Measurements from ENCODE around the gene SLC51A. TPM values are rescaled to one million over a fixed set of nuclear protein-coding genes. Genes with fewer than 3 reads are reported as not detected.
"Not testable (repeated sequence)": the region's sequence is repeated elsewhere in the genome, so short reads cannot be mapped to it uniquely, and the experiment has no call there.

The SLC51A gene
- not detected for total RNA-seq

DNA sequence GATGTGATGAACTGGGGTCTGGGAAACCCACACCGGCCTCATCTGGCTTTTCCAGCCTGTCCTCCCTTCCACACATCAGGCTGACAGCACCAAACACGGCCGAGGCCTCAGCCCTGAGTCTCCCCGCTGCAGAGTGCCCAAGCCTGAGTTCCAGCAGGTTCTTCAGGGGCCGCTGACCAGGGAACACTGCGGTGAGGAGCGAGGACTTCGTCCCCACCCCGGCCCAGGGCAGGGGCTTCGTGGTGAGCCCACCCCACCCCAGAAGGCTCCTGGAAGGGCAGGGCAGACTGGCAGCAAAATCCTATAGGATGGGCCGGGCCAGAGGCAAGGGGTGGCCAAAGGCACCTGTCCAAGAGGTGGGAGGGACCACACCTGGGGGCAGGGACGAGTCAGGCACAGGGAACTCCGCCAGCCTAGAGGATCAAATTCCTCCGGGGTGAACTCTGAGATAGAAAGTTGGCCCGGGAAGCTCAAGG, at the start of gene SLC51A:
Gene SLC51A, plus strand, starts transcription at position 446 of the 476 bp plus-strand sequence. CDS start 179 bp downstream, outside the sequence.
- peaks cover 15% of the 10 kb centered on the region for H3K4me1 Mint-ChIP-seq
- H3K27ac Mint-ChIP-seq, result peak within 1 kb of the TSS; percentile 38
- H3K27me3 Mint-ChIP-seq, result no peaks in the 10 kb centered on the region
- H3K36me3 Mint-ChIP-seq, result no peaks in the 10 kb centered on the region
- DNase-seq, result no peak
- H3K9me3 Mint-ChIP-seq, result no peaks in the 10 kb centered on the region
- H3K4me3 Mint-ChIP-seq, result no peak within 1 kb of the TSS

DNA sequence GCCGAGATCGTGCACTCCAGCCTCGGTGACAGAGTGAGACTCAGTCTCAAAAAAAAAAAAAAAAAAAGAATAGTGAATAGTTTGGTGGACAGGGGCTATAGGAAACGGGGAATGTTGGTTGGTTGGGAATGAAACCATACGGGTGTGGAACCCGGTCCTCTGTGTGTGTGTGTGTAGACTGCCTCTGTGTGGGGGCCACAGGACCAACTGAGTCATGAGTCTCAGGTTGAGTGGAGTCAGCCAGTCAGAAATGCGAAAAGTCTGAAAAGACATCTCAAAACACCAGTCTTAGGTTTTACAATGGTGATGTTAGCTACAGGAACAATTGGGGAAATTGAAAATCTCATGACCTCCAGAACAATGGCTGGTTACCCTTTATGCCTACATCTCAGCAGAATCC, 49.6 kb upstream of the SLC51A start:
- DNase-seq, result no peak
- H3K27me3 Mint-ChIP-seq, result no peaks in the 10 kb centered on the region

DNA sequence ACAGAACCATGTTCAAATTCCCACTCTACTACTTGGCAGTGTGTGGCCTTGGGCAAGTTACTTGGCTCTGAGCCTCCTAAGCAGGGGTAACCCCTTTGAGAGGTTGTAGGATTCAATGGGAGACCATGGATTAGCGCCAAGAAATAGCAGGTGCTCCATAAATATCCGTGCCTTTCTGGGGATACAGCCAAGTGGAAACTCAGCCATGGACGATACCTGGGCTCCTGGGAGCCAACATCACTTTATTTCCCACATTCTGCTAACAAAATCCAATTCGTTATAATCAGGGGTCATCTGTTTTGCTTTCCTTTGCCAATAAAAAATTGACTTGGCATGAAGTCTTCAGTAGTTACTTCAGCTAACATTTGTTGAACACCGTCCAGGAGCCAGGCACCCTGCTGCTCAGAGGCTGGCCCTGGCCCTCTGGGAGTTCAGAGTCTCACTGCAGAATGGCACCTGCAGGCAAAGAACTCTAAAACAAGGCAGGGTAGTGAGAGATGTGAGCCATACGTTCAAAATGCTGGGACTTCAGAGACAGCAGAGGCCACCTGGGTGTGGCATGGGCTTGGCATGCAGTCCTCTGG, 47.4 kb upstream of the SLC51A start:
- no peak for DNase-seq
- Mint-ChIP-seq H3K36me3 (peaks cover 3% of the 10 kb centered on the region), H3K27me3 (no peaks in the 10 kb centered on the region), H3K4me1 (peaks cover 5% of the 10 kb centered on the region), H3K9me3 (no peaks in the 10 kb centered on the region), H3K4me3 (no peak overlapping the region), H3K27ac (no peak overlapping the region)

More for the DNA sequence above, 49.6 kb upstream of the SLC51A start:
- Mint-ChIP-seq H3K4me3 (no peak overlapping the region), H3K36me3 (peaks cover 3% of the 10 kb centered on the region), H3K9me3 (no peaks in the 10 kb centered on the region), H3K4me1 (peaks cover 5% of the 10 kb centered on the region), H3K27ac (peak overlapping the region; percentile 12)

DNA sequence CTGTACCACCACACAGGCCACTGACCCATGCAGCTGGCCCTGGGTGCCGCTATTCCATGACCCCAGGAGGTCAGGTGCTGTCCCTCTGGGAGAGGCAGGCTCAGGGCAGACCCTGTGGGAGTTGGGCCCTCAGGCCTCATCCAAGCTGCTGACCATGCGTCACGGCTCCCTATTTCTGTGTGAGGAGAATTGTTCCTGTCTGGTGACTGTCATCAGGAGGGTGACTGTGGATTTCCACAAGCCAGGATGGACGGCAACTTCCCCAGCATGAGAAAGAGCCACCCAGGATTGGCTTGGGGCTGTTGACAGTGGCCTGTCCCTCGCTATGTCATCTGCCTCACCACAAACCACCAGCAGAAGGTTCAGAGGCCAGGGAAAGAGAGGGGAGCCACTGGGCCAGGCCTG, 46.5 kb upstream of the SLC51A start:
- no peak overlapping the region for H3K27ac Mint-ChIP-seq
- DNase-seq, result no peak
- H3K36me3 Mint-ChIP-seq, result peaks cover 3% of the 10 kb centered on the region
- H3K4me1 Mint-ChIP-seq, result peaks cover 5% of the 10 kb centered on the region
- no peaks in the 10 kb centered on the region for H3K27me3 Mint-ChIP-seq
- no peak overlapping the region for H3K4me3 Mint-ChIP-seq
- H3K9me3 Mint-ChIP-seq, result no peaks in the 10 kb centered on the region

- H3K9me3 Mint-ChIP-seq, H3K4me3 Mint-ChIP-seq, DNase-seq, H3K27ac Mint-ChIP-seq, H3K36me3 Mint-ChIP-seq, H3K4me1 Mint-ChIP-seq, H3K27me3 Mint-ChIP-seq: not testable (repeated sequence)
These were observed 46.0 kb upstream of the SLC51A start for GRCh38 chr3:196170296-196170695.

DNA sequence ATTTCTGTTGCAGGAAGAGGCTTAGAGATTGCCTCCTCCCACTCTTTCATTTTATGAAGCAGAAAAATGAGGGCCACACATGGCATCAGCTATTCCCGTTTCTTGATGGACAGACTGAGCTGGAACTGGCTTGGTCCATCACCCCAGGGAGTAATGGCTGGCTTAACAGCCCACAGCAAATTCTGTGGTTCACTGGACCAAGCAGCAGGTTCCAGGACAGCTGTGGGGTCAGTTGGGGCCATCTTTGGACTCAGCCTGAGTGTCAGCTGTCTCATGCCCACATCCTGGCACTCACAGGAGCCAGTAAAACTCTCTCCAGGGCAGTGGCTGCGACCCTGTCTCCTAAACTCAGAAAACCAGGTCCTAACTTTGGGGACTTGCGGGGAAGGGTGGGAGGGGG, 41.7 kb upstream of the SLC51A start:
- H3K36me3 Mint-ChIP-seq, result peaks cover 3% of the 10 kb centered on the region
- no peak overlapping the region for H3K4me3 Mint-ChIP-seq
- no peaks in the 10 kb centered on the region for H3K9me3 Mint-ChIP-seq
- H3K4me1 Mint-ChIP-seq, result peaks cover 10% of the 10 kb centered on the region
- no peaks in the 10 kb centered on the region for H3K27me3 Mint-ChIP-seq
- DNase-seq, result no peak
- no peak overlapping the region for H3K27ac Mint-ChIP-seq

GRCh38 chr3:196175116-196175625, 41.2 kb upstream of the SLC51A start:
- Mint-ChIP-seq H3K27me3 (no peaks in the 10 kb centered on the region), H3K27ac (no peak overlapping the region), H3K4me3 (no peak overlapping the region), H3K36me3 (peaks cover 3% of the 10 kb centered on the region), H3K9me3 (no peaks in the 10 kb centered on the region), H3K4me1 (peaks cover 15% of the 10 kb centered on the region)
- DNase-seq, result no peak

- DNase-seq, result no peak
- Mint-ChIP-seq H3K27ac (no peak overlapping the region), H3K36me3 (peaks cover 2% of the 10 kb centered on the region), H3K9me3 (no peaks in the 10 kb centered on the region), H3K4me1 (peaks cover 20% of the 10 kb centered on the region), H3K4me3 (no peak overlapping the region), H3K27me3 (no peaks in the 10 kb centered on the region)
These were observed 40.6 kb upstream of the SLC51A start for GRCh38 chr3:196175722-196176121.

DNA sequence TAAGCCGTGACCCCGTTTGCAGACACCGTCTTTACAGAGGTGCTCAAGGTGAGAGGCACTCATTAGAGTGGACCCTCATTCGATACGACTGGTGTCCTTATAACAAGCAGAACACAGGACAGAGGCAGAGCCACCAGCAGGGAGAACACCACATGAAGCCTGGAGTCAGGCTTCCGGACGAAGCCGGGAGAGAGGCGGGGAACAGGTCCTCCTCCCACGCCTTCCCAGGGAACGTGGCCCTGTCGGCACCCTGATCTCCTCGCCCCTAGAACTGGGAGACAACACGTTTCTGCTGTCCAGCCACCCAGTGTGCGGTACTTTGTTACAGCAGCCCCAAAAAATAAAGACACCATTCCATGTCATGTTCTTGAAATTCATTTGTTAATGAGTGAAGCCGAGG, 38.8 kb upstream of the SLC51A start:
- Mint-ChIP-seq H3K27ac (no peak overlapping the region), H3K27me3 (no peaks in the 10 kb centered on the region), H3K4me1 (peaks cover 32% of the 10 kb centered on the region), H3K36me3 (no peaks in the 10 kb centered on the region), H3K9me3 (no peaks in the 10 kb centered on the region), H3K4me3 (no peak overlapping the region)
- DNase-seq, result no peak

- peak overlapping the region; percentile 31 for H3K27ac Mint-ChIP-seq
- no peak overlapping the region for H3K4me3 Mint-ChIP-seq
These were observed 38.4 kb upstream of the SLC51A start for GRCh38 chr3:196177967-196178366.

GRCh38 chr3:196178993-196179379, 37.3 kb upstream of the SLC51A start:
- Mint-ChIP-seq H3K27me3 (no peaks in the 10 kb centered on the region), H3K4me1 (peaks cover 46% of the 10 kb centered on the region), H3K4me3 (peak overlapping the region; percentile 71), H3K9me3 (no peaks in the 10 kb centered on the region), H3K27ac (peak overlapping the region; percentile 99), H3K36me3 (no peaks in the 10 kb centered on the region)
- no peak for DNase-seq

More at GRCh38 chr3:196177967-196178366, 38.4 kb upstream of the SLC51A start:
- no peak for DNase-seq
- Mint-ChIP-seq H3K9me3 (no peaks in the 10 kb centered on the region), H3K36me3 (no peaks in the 10 kb centered on the region), H3K4me1 (peaks cover 36% of the 10 kb centered on the region), H3K27me3 (no peaks in the 10 kb centered on the region)

GRCh38 chr3:196179380-196180308, 36.7 kb upstream of the SLC51A start:
- peaks cover 46% of the 10 kb centered on the region for H3K4me1 Mint-ChIP-seq
- no peaks in the 10 kb centered on the region for H3K36me3 Mint-ChIP-seq
- peak overlapping the region; percentile 71 for H3K4me3 Mint-ChIP-seq
- peak; percentile 96 for DNase-seq
- no peaks in the 10 kb centered on the region for H3K9me3 Mint-ChIP-seq
- no peaks in the 10 kb centered on the region for H3K27me3 Mint-ChIP-seq
- peak overlapping the region; percentile 99 for H3K27ac Mint-ChIP-seq

GRCh38 chr3:196180346-196180745, 36.0 kb upstream of the SLC51A start:
- H3K27me3 Mint-ChIP-seq, result no peaks in the 10 kb centered on the region
- no peaks in the 10 kb centered on the region for H3K9me3 Mint-ChIP-seq
- H3K27ac Mint-ChIP-seq, result peak overlapping the region; percentile 99
- H3K4me3 Mint-ChIP-seq, result peak overlapping the region; percentile 71
- H3K36me3 Mint-ChIP-seq, result no peaks in the 10 kb centered on the region
- DNase-seq, result no peak
- peaks cover 46% of the 10 kb centered on the region for H3K4me1 Mint-ChIP-seq

GRCh38 chr3:196181127-196181546, 35.2 kb upstream of the SLC51A start:
- no peaks in the 10 kb centered on the region for H3K9me3 Mint-ChIP-seq

DNA sequence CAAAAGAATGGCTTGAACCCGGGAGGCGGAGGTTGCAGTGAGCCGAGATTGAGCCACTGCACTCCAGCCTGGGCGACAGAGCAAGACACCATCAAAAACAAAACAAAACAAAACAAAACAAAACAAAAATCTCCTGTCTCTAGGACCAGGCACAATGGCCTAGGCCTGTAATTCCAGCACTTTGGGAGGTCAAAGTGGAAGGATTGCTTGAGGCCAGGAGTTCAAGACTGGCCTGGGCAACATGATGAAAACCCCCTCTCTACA, 32.2 kb upstream of the SLC51A start:
- not testable (repeated sequence) for H3K36me3 Mint-ChIP-seq, DNase-seq, H3K27me3 Mint-ChIP-seq, H3K4me3 Mint-ChIP-seq, H3K27ac Mint-ChIP-seq, H3K9me3 Mint-ChIP-seq
- H3K4me1 Mint-ChIP-seq, result peaks cover 52% of the 10 kb centered on the region

More at GRCh38 chr3:196181127-196181546, 35.2 kb upstream of the SLC51A start:
- Mint-ChIP-seq H3K4me1 (peaks cover 46% of the 10 kb centered on the region), H3K27ac (peak overlapping the region; percentile 99), H3K4me3 (no peak overlapping the region), H3K27me3 (no peaks in the 10 kb centered on the region), H3K36me3 (no peaks in the 10 kb centered on the region)
- no peak for DNase-seq
